Astrocyte (in vitro differentiated cells and primary cell): ENCODE measurements around the gene DNAJC13. TPM values are rescaled to one million over a fixed set of nuclear protein-coding genes. Genes with fewer than 3 reads are reported as not detected.
"Not testable (repeated sequence)": the region's sequence is repeated elsewhere in the genome, so short reads cannot be mapped to it uniquely, and the experiment has no call there.

Experiments
- DNase-seq: peaks from one replicate; pipeline ENCODE4 v3.0.0-alpha.2; 2010; ENCODE audit warnings: low read depth
- FAIRE-seq: peaks from 2 replicates; lab custom pipeline; 2011; peaks lifted over from hg19 to GRCh38; lab: Jason Lieb, UNC
- H2AFZ ChIP-seq: 2 replicates; pipeline ENCODE4 v1.6.0; 2012; ENCODE audit warnings: low read depth, low read length, inconsistent platforms
- H3K27ac ChIP-seq: 2 replicates; pipeline ENCODE4 v1.5.1; 2011; ENCODE audit warnings: low read depth, low read length, inconsistent platforms
- H3K27me3 ChIP-seq: 2 replicates; pipeline ENCODE4 v1.6.0; 2011; ENCODE audit warnings: low read length, inconsistent platforms; ENCODE audit not compliant: insufficient read depth
- H3K36me3 ChIP-seq: 2 replicates; pipeline ENCODE4 v1.5.1; 2011; ENCODE audit warnings: low read length, inconsistent platforms; ENCODE audit not compliant: insufficient read depth
- H3K4me1 ChIP-seq: 2 replicates; pipeline ENCODE4 v1.5.1; 2011; ENCODE audit warnings: low read length, inconsistent platforms; ENCODE audit not compliant: insufficient read depth
- H3K4me2 ChIP-seq: 2 replicates; pipeline ENCODE4 v1.6.0; 2012; ENCODE audit warnings: low read length, inconsistent platforms
- H3K4me3 ChIP-seq: 2 replicates; pipeline ENCODE4 v1.5.1; 2011; ENCODE audit warnings: low read depth, mild to moderate bottlenecking, low read length, inconsistent platforms; ENCODE audit not compliant: insufficient read depth
- H3K79me2 ChIP-seq: 2 replicates; pipeline ENCODE4 v1.6.0; 2012; ENCODE audit warnings: mild to moderate bottlenecking, low read length, inconsistent platforms; ENCODE audit not compliant: insufficient read depth
- H3K9ac ChIP-seq: 2 replicates; pipeline ENCODE4 v1.6.0; 2012; ENCODE audit warnings: mild to moderate bottlenecking, low read length, inconsistent platforms
- H3K9me3 ChIP-seq: 2 replicates; pipeline ENCODE4 v1.5.1; 2012; ENCODE audit warnings: low read depth, mild to moderate bottlenecking, low read length, inconsistent platforms; ENCODE audit not compliant: insufficient read depth
- H4K20me1 ChIP-seq: 2 replicates; pipeline ENCODE4 v1.6.0; 2012; ENCODE audit warnings: low read length, inconsistent platforms; ENCODE audit not compliant: insufficient read depth
- H3K27ac Mint-ChIP-seq: one replicate; pipeline ENCODE4 v1.8.0; 2021; ENCODE audit warnings: mild to moderate bottlenecking, mixed read lengths; ENCODE audit not compliant: unreplicated experiment
- H3K27me3 Mint-ChIP-seq: one replicate; pipeline ENCODE4 v1.8.0; 2021; ENCODE audit warnings: low read depth, mixed read lengths; ENCODE audit not compliant: unreplicated experiment
- H3K36me3 Mint-ChIP-seq: one replicate; pipeline ENCODE4 v1.8.0; 2021; ENCODE audit warnings: low read depth, mixed read lengths; ENCODE audit not compliant: unreplicated experiment
- H3K4me1 Mint-ChIP-seq: one replicate; pipeline ENCODE4 v1.8.0; 2021; ENCODE audit warnings: low read depth, mixed read lengths; ENCODE audit not compliant: unreplicated experiment
- H3K4me3 Mint-ChIP-seq: one replicate; pipeline ENCODE4 v1.8.0; 2021; ENCODE audit warnings: mild to moderate bottlenecking, moderate library complexity, mixed read lengths; ENCODE audit not compliant: unreplicated experiment
- H3K9me3 Mint-ChIP-seq: one replicate; pipeline ENCODE4 v1.8.0; 2021; ENCODE audit warnings: mild to moderate bottlenecking, mixed read lengths; ENCODE audit not compliant: unreplicated experiment
- EZH2 ChIP-seq: IDR thresholded peaks from 2 replicates; pipeline ENCODE4 v1.6.1; 2012; ENCODE audit warnings: mild to moderate bottlenecking, low read length, inconsistent platforms; ENCODE audit not compliant: insufficient read depth
- total RNA-seq: library from RNA; stranded (reverse); gene quantifications from 2 replicates; pipeline ENCODE4 v1.2.1, GENCODE V29; 2021
- TF ChIP-seq, protein P1 (sequence below): IDR thresholded peaks from 2 replicates; pipeline ENCODE4 v1.5.1; 2011; ENCODE audit warnings: low read depth, mild to moderate bottlenecking, inconsistent platforms, low read length, moderate library complexity; ENCODE audit not compliant: insufficient read depth

DNAJC13 gene
- total RNA-seq, 1 donor from 2014 or later, result 38.5 TPM

DNA sequence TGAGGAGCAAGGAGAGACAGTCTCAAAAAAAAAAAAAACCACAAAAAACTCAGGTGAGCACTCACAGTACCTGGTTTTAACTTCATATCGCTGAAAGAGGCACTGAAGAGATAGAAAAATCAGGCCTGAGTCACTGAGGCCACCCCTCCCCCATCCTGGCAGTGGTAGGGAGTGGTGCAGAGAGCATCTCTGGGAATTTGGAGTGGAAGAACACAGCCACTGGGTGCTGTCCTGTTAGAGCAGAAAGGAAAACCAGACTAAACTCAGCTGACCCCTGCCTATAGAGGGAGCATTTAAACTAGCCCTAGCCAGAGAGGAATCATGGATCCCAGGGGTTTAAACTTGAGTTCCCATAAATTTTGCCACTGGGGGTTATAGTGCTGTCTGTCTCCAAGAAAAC is 22.2 kb upstream of the DNAJC13 start:
- Histone ChIP-seq H3K27me3 (no peaks in the 10 kb centered on the region), H3K27ac (no peak overlapping the region), H3K9ac (no peak overlapping the region), H2AFZ (no peak overlapping the region), H3K9me3 (no peaks in the 10 kb centered on the region), H3K4me2 (no peak overlapping the region), H3K79me2 (no peaks in the 10 kb centered on the region), H3K36me3 (no peaks in the 10 kb centered on the region), H3K4me3 (no peak overlapping the region), H4K20me1 (no peaks in the 10 kb centered on the region), H3K4me1 (no peaks in the 10 kb centered on the region)
- H3K36me3 Mint-ChIP-seq, result no peaks in the 10 kb centered on the region
- H3K27me3 Mint-ChIP-seq, result no peaks in the 10 kb centered on the region
- H3K9me3 Mint-ChIP-seq, result peaks cover 6% of the 10 kb centered on the region
- no peaks in the 10 kb centered on the region for H3K4me1 Mint-ChIP-seq
- TF ChIP-seq EZH2, result no peak
- TF ChIP-seq, protein P1, sequence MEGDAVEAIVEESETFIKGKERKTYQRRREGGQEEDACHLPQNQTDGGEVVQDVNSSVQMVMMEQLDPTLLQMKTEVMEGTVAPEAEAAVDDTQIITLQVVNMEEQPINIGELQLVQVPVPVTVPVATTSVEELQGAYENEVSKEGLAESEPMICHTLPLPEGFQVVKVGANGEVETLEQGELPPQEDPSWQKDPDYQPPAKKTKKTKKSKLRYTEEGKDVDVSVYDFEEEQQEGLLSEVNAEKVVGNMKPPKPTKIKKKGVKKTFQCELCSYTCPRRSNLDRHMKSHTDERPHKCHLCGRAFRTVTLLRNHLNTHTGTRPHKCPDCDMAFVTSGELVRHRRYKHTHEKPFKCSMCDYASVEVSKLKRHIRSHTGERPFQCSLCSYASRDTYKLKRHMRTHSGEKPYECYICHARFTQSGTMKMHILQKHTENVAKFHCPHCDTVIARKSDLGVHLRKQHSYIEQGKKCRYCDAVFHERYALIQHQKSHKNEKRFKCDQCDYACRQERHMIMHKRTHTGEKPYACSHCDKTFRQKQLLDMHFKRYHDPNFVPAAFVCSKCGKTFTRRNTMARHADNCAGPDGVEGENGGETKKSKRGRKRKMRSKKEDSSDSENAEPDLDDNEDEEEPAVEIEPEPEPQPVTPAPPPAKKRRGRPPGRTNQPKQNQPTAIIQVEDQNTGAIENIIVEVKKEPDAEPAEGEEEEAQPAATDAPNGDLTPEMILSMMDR, result no peak
- no peak overlapping the region for H3K27ac Mint-ChIP-seq
- FAIRE-seq, result no peak
- H3K4me3 Mint-ChIP-seq, result no peak overlapping the region
- DNase-seq, result no peak

DNA sequence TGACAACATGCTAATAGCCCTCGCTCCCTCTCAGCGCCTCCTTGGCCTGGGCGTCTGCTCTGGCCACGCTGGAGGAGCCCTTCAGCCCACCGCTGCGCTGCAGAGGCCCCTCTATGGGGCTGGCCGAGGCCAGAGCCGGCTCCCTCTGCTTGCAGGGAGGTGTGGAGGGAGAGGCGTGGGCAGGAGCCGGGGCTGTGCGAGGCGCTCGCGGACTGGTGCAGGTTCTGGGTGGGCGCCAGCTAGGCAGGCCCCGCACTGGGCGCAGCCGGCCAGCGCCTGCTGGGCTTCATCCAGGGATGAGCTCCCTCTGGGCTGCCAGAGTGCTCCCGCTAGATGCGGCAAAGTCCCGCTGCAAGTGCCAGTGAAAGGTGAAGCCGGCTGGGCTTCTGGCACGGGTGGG is 21.0 kb upstream of the DNAJC13 start:
- Histone ChIP-seq H2AFZ (no peak overlapping the region), H3K4me3 (no peak overlapping the region), H3K9ac (no peak overlapping the region), H3K4me2 (no peak overlapping the region), H3K27me3 (peaks cover 3% of the 10 kb centered on the region), H4K20me1 (no peaks in the 10 kb centered on the region), H3K4me1 (no peaks in the 10 kb centered on the region), H3K79me2 (no peaks in the 10 kb centered on the region), H3K36me3 (no peaks in the 10 kb centered on the region), H3K9me3 (no peaks in the 10 kb centered on the region), H3K27ac (no peak overlapping the region)
- TF ChIP-seq, protein P1, result no peak
- TF ChIP-seq EZH2, result no peak
- DNase-seq (no peak), FAIRE-seq (no peak)
- Mint-ChIP-seq H3K36me3 (no peaks in the 10 kb centered on the region), H3K4me1 (no peaks in the 10 kb centered on the region), H3K27ac (no peak overlapping the region), H3K4me3 (no peak overlapping the region), H3K27me3 (no peaks in the 10 kb centered on the region), H3K9me3 (peaks cover 6% of the 10 kb centered on the region)

DNA sequence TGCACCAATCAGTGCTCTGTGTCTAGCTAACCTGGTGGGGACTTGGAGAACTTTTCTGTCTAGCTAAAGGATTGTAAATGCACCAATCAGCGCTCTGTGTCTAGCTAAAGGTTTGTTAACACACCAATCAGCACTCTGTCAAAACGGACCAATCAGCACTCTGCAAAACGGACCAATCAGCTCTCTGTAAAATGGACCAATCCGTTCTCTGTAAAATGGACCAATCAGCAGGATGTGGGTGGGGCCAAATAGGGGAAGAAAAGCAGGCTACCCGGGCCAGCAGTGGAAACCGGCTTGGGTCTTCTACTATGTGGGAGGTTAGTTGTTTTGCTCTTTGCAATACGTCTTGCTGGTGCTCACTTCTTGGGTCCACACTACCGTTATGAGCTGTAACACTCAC is 20.5 kb upstream of the DNAJC13 start:
- not testable (repeated sequence) for H3K4me1 ChIP-seq, H3K9ac ChIP-seq, H3K27ac ChIP-seq, H3K4me3 ChIP-seq, H3K36me3 ChIP-seq, H3K27ac Mint-ChIP-seq, H4K20me1 ChIP-seq, H3K27me3 ChIP-seq, FAIRE-seq, H2AFZ ChIP-seq, H3K9me3 Mint-ChIP-seq, H3K79me2 ChIP-seq, H3K4me3 Mint-ChIP-seq, H3K27me3 Mint-ChIP-seq, H3K4me1 Mint-ChIP-seq, H3K4me2 ChIP-seq, H3K36me3 Mint-ChIP-seq, H3K9me3 ChIP-seq, DNase-seq
